H4 (cell line): ENCODE results near the gene RXFP3. TPM values are rescaled to one million over a fixed set of nuclear protein-coding genes. Genes with fewer than 3 reads are reported as not detected.
"Not testable (repeated sequence)": the region's sequence is repeated elsewhere in the genome, so short reads cannot be mapped to it uniquely, and the experiment has no call there.

Experiments used
- DNase-seq: peaks from one replicate; pipeline ENCODE4 v3.0.0-alpha.2; 2015; ENCODE audit warnings: low spot score
- total RNA-seq: library from RNA; depleted of rRNA; stranded (reverse); fragments of >200 nt; shearing (Covaris generic); gene quantifications from 2 replicates; pipeline ENCODE4 v1.2.3, GENCODE V29; 2014; rRNA removed

The RXFP3 gene
- not detected in 2 replicates for total RNA-seq

GRCh38 chr5:33936381-33937016 is at the start of gene RXFP3:
Gene RXFP3 (plus strand): TSS chr5:33936386. CDS start chr5:33936741, 355 bp downstream.
- DNase-seq, result no peak

DNA sequence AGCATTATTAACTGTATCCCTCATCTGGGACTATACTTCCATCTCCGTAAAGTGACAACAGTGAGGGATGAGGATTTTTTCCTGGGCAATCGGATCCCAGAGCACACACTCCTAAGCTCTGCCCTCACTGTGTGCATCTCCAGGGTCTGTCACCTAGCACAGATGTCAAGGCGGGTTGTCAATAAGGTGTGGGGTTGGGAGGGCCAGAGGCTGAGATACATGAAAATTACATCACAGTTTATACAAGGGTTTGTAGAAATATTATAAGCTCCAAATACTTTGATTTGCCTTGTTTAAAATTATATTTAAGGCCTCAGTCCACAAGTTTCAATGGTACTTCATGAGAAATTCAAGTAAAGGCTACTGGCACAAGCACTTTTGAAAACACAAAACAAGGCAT is 48.9 kb upstream of the RXFP3 start:
- no peak for DNase-seq

DNA sequence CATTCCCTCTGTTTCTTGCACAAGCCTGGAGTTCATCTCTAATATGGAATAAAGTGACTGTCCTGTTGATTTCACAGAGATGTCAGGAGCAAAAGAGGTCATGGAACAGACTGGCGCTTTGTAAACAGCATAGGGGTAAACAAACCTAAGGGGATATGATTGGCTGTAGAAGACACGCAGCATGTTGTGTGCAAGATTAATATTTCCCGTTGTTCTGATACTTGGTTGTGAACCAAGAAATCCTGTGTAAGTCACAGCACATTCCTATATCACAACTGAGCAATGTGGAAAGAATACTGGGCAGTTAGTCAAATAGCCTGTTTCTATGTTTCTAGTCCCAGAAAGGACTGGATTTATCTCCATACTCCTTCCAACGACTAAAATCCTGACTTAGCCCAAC is 47.6 kb upstream of the RXFP3 start:
- DNase-seq, result no peak

- peak; percentile 49 for DNase-seq
Measured at GRCh38 chr5:33890131-33891032, 45.8 kb upstream of the RXFP3 start.

DNA sequence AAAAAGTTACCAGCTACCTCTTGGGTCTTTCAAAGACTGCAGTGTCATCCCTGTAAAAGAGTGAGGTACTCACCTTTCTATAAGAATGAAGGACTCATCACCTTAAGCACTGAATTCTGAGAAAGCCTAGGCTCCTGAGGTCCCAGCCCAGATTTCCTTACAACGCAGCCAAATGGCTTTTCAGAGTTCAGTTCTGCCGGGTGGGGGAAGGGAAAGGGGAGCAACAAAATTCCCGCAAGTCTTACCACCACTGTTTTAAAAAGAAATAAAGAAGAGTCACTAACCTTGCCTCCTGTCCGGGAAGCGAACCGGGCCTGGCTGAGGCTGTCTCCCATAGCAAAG is 44.8 kb upstream of the RXFP3 start:
- no peak for DNase-seq

GRCh38 chr5:33891788-33892619 is 44.2 kb upstream of the RXFP3 start, which contains the start of gene ADAMTS12:
Gene ADAMTS12 (minus strand): TSS chr5:33891990. CDS start chr5:33891856, 134 bp downstream.
- DNase-seq, result peak; percentile 30

- peak; percentile 61 for DNase-seq
Measured at GRCh38 chr5:33892620-33893137, 43.5 kb upstream of the RXFP3 start.

DNA sequence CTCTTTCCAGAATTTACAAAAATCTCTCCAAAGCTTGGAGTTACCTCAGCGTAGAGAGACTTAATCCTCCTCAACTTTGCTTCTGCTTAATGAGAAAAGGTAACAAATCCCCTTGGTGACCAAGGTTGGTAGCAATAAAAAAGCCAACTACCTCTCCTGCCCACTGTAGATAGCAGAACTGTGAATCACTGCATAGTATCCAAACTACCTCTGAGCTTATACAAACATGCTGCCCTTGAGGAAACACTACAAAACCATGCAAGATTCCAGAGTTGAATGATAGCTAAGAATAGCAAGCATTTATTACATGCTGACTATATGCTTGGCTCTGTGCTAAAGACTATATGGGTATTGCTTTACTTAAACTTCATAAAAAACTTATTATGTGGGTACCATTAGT is 41.6 kb upstream of the RXFP3 start:
- peak; percentile 41 for DNase-seq

DNA sequence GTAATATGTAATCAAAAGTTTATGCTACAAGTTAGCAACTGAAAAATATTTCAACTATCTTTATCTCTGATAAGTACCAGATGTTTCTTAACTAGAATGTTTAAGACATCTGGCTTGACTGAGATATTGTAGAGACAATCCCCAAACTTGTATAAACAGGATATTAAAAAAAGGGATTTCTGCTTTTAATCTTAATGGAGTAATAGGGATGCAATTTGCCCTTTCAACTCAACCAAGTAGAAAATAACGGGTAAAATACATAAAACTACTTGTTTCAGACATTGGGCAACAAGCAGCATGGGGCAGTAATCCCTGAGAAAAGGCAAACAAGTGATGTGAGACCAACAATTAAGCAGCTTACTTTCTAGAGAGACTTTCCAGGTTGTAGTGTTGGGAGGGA is 35.0 kb upstream of the RXFP3 start:
- no peak for DNase-seq

DNA sequence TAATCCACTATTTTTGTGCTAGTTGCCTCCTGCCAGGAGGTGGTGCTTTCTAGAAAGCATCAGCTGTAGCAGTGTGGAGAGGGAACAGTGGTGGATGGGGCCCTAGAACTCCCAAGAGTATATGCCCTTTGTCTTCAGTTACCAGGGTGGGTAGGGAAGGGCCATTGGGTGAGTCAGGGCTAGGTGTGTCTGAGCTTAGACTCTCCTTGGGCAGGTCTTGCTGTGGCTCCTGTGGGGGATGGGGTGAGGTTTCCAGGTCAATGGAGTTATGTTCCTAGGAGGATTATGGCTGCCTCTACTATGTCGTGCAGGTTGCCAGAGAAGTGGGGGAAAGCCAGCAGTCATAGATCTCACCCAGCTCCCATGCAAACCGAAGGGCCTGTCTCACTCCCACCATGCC is 33.1 kb upstream of the RXFP3 start:
- no peak for DNase-seq

GRCh38 chr5:33905381-33905780 is 30.8 kb upstream of the RXFP3 start:
- no peak for DNase-seq

- DNase-seq, result not testable (repeated sequence)
Measured at GRCh38 chr5:33906248-33906647, 29.9 kb upstream of the RXFP3 start.

GRCh38 chr5:33914844-33915243 is 21.3 kb upstream of the RXFP3 start:
- DNase-seq, result not testable (repeated sequence)

GRCh38 chr5:33921002-33921401 is 15.2 kb upstream of the RXFP3 start:
- DNase-seq, result no peak

DNA sequence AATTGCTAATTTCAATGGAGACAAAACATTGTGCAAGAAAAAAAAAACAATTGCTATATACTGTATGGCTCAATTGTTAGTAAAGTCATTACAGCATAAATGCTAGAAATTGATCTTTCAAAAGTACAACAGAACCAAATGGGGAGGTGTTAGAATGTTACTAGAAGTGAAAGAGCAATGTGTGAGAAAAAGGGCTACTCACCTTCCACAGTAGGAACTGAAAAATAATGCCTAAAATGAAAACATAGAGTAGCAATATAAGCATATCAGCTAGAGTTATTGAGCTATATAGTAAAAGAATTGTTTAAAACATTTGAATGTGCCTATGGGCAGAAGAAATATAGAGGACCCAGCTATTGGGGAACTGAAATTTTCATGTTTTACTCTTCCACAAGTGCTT is 10.9 kb upstream of the RXFP3 start:
- DNase-seq, result no peak

GRCh38 chr5:33927685-33928084 is 8.5 kb upstream of the RXFP3 start:
- no peak for DNase-seq

DNA sequence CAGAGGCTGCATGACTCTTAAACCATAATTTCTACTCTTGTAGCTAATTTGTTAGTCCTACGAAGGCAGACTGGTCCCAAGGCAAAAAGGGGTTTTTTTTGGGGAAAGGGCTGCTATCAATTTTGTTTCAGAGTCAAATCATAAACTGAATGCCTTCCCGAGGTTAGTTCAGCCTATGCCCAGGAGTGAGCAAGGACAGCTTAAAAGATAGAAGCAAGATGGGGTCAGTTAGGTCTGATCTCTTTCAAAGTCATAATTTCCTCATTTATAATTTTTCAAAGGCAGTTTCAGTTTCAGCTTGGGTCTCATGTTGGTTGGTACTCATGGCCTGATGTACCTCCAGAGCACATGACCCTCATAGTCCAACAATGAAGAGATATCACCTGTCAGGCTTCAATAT is 7.9 kb upstream of the RXFP3 start:
- no peak for DNase-seq

DNA sequence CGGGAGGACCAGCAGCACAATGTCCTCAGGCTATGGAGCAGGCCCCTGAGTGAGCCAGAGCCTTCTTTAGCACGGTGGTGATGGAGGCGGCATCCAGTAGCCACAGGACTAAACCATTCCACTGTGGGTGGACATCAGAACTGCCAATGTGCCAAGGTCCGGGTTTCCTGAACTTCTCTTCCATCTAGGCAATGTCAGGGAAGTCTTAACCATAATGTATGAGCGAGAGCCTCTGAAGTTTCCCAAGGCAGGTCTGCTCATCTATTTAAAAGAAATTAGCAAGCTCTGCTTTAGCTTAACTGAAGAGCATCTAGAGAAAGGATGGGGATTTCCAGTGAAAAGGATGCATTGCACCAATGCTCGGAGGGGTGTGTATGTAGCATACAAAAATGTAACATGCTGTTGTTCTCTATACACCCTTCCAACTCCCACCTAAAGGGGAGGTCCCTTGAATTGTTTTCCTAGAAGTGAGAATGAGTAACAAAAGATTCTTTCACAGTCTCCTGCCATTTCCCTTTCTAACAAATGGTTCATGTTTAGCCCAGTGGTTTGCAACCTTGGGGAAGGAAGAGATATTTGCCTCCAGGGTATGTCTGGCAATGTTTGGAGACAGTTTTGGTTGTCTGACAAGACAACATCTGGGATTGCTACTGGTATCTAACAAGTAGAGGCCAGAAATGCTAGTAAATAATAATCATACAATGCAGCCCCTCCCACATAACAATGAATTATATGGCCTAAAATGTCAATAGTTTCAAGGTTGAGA is 6.1 kb upstream of the RXFP3 start:
- DNase-seq, result no peak

GRCh38 chr5:33931136-33931535 is 5.0 kb upstream of the RXFP3 start:
- no peak for DNase-seq

- no peak for DNase-seq
Measured at GRCh38 chr5:33933723-33934169, 2.4 kb upstream of the RXFP3 start.

- no peak for DNase-seq
Measured at GRCh38 chr5:33934176-33934575, 2.0 kb upstream of the RXFP3 start.
